Measurements from ENCODE around the gene JAZF1.

- TF ChIP-seq, protein P1, sequence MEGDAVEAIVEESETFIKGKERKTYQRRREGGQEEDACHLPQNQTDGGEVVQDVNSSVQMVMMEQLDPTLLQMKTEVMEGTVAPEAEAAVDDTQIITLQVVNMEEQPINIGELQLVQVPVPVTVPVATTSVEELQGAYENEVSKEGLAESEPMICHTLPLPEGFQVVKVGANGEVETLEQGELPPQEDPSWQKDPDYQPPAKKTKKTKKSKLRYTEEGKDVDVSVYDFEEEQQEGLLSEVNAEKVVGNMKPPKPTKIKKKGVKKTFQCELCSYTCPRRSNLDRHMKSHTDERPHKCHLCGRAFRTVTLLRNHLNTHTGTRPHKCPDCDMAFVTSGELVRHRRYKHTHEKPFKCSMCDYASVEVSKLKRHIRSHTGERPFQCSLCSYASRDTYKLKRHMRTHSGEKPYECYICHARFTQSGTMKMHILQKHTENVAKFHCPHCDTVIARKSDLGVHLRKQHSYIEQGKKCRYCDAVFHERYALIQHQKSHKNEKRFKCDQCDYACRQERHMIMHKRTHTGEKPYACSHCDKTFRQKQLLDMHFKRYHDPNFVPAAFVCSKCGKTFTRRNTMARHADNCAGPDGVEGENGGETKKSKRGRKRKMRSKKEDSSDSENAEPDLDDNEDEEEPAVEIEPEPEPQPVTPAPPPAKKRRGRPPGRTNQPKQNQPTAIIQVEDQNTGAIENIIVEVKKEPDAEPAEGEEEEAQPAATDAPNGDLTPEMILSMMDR (IDR thresholded peaks at IDR 0.05): no peak
- no peak for TF ChIP-seq EZH2 (IDR thresholded peaks at IDR 0.05; ENCODE audit: borderline replicate concordance, insufficient read depth, low read depth, low read length, poor library complexity, severe bottlenecking)
Observed at GRCh38 chr7:28166982-28167715, 13.4 kb downstream of the JAZF1 start.

Data from B cell (primary cell).